Stimulated activated CD8-positive, alpha-beta memory T cell treated with anti-CD3 and anti-CD28 coated beads, Interleukin-2, amount 100 ng/mL, for 48 hours (primary cell): ENCODE results near the gene LGALS9.

Experiments
- DNase-seq, 2 donors: peaks; one replicate each; pipeline ENCODE4 v3.0.0-alpha.2; 2020; ENCODE audit warnings: low read depth in 2 of 2

Gene LGALS9

DNA sequence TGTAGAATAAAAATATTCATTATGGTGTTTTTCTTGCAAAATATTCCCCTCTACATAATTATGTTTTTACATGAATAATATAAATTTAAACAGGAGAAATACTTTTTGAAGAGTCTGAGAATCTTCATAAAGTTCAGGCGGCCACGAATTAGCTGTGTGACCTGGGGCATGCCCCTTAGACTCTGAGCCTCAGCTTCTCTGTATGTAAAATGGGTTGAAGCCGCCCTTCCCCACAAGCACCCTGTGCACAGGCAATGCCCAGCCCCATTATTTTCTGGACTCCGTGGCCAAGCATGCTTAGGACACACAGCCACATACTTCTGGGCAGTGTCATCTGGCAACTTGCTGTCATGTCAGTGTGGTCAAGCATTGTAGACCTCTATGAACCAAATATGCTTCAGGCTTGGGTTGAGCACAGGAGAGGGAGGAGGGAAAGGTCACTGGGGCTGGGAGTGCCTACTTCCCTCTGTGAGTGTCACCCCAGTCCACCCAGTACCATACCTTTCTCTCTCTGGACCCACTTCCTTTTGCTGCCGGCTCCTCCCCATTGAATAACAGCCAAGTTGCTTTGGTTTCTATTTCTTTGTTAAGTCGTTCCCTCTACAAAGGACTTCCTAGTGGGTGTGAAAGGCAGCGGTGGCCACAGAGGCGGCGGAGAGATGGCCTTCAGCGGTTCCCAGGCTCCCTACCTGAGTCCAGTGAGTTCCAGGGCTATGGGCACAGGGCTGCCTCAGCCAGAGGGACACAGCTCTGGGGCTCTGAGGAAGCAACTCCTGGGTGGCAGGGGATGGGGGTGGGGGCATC is at the start of gene LGALS9:
Gene LGALS9, plus strand, starts transcription at position 582 of the 804 bp plus-strand sequence. Its CDS starts 78 bp downstream, at position 660.
- DNase-seq, result no peak

DNA sequence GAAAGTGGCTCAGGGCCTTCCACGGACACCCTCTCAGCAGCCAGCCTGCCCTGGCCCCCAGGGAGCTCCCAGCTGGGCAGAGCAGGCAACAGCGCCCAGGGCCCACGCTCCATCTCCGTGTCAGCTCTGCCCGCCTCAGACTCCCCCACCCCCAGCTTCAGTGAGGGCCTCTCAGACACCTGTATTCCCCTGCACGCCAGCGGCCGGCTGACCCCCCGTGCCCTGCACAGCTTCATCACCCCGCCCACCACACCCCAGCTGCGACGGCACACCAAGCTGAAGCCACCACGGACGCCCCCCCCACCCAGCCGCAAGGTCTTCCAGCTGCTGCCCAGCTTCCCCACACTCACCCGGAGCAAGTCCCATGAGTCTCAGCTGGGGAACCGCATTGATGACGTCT is 48.3 kb upstream of the LGALS9 start:
- no peak for DNase-seq

DNA sequence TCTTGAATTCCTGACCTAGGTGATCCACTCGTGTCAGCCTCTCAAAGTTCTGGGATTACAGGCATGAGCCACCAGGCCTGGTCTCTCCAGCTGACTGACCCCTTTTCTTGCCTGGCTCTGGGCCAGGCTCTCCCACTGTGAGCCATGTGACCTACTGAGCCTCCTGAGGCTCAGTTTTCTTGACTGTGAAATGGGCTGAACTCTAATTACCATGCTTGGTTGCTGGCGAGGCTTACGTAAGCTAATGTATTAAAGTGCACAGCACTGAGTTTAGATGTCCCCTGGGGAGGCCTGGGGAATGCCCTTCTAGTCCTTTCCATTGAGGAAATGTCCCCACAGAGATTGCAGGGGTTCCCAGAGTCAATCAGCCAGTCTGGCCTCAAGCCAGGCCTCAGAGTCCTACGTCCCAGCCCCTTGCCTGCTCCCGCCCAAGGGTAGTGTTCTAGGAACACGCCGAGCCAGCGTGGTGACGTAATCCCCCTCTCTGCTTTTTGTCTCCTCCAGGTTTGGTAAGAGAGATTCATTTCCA is 45.8 kb upstream of the LGALS9 start:
- no peak for DNase-seq

- DNase-seq, result no peak
Observed at GRCh38 chr17:27585792-27586191, 45.2 kb upstream of the LGALS9 start.

- no peak for DNase-seq
Observed at GRCh38 chr17:27586203-27586721, 44.7 kb upstream of the LGALS9 start.

- DNase-seq, result no peak
Observed at GRCh38 chr17:27588354-27588753, 42.6 kb upstream of the LGALS9 start.

DNA sequence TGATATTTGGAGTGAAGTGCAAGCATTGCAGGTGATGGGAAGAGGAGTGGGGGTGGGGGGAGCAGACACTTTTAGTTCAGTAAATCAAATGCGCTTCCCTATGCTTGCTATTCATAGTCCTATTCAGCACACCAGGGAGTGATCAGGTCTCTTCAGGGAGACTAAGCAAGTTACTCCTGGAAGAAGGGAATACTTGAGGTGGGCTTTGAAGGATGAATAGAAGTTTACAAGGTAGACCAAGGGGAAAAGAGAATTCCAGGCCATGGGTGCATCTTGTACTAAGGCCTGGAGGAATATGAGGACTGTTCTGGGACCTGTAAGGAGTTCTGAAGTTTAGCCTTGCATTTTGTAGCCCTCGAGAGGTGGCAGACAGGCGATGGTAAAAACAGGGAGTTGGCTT is 40.1 kb upstream of the LGALS9 start:
- DNase-seq, result no peak

GRCh38 chr17:27591986-27592385 is 39.0 kb upstream of the LGALS9 start:
- no peak for DNase-seq

DNA sequence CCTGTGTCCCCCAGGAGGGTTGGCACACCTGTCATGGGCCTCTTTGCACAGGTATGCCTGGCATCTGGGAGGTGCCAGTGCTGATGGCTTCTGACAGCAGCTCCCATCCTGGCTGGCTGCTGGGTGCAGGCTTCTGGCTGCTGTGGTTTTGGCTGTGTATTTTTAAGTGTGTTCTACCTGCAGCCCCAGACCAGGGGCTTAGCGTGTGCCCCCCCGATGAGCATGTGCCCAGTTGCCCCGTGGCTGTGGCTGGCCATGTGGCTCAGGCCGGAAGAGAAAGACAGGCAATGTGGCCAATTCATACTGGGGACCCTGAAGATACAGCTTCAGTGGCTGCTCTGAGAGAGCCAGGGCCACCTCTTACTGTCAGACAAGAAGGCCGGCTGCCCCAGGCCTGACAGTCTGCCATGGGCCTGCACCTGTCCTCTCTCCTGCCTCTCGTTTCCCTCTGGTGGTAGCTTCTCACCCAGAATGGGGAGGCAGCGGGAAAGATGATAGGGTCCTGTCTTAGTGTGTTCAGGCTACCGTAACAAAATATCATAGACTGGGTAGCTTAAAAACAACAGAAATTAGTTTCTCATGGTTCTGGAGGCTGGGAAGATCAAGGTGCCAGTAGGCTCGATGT is 37.6 kb upstream of the LGALS9 start:
- DNase-seq, result no peak

- DNase-seq, result no peak
Observed at GRCh38 chr17:27593857-27594255, 37.1 kb upstream of the LGALS9 start.

DNA sequence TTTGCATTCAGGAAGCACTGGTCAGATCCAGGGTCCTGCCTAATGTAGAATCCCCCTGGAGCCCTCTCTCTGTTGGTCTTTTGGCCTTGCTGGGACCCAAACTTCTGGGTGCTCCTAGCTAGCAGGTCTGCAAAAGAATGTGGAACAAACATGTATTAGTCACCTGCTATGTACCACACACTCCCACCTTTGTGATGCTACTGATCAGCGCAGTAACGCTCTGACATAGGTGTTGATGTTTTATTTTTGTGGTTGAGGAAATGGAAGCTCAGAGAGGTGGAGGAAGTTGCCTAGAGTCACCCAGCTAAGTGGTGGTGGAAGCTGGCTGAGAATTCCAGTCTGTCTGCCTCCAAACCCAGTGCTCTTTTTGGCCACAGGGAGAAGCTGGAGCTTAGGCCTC is 35.8 kb upstream of the LGALS9 start:
- no peak for DNase-seq

DNA sequence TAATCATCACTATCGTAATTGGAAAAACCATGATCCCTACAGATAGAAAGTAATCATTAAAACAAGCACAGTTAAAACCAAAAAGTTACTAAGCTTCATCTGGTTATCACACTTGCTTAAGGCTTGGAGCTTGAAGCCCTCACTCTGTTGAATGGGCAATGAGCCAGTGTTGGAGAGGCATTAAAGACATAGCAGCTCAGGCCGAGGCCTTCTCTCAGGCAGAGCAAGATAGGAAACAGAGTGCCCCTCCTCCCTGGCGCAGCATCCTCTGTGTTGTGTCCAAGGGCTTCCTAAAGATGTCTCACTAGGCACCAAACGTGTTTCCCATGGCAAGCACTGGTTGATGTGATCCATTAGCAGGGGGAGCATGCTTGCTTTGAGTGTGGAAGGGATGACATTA is 34.9 kb upstream of the LGALS9 start:
- DNase-seq, result no peak

DNA sequence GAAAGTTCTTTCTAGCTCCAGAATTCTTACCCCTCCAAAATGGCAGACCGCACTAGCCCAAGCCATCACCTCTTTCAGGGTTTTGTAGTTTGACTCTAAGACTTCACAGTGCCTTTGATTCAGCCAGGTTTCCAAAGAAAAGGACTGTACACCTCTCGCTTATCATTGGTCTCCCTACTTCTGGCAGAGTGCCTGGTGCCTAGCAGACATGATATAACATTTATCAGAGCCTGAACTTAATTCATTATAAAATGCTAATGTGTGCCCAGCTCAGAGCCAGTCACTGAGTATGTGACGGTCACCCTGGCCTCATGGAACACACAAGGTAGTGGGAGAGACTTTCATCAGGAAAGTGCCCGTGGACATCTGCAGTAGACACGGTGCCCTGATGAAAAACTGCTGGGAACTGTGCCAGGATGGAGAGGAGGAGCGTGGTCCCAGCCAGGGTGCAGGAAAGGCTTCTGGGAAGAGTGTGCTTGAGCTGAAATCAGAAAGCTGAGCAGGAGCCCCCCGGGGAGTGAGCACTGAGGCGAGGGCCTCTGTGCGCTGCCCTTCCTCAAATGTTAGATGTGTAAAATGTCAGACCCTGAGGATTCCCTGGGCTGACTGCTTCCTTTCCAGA is 34.3 kb upstream of the LGALS9 start:
- DNase-seq, result no peak

DNA sequence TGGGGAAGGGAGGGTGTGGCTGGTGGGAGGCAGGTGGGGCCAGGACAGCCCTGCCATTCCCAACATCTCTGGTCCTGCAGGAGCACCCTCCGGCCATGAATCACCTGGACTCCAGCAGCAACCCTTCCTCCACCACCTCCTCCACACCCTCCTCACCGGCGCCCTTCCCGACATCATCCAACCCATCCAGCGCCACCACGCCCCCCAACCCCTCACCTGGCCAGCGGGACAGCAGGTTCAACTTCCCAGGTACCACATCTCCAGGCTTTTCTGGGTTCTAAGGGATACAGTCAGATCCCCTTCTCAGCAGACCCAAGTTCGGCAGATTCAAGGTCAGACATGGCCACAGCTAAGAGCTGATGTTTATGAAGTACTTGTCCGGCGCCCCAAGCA is 33.8 kb upstream of the LGALS9 start:
- no peak for DNase-seq

- DNase-seq, result no peak
Observed at GRCh38 chr17:27597783-27598320, 33.1 kb upstream of the LGALS9 start.

- no peak for DNase-seq
Observed at GRCh38 chr17:27598337-27599050, 32.5 kb upstream of the LGALS9 start.

DNA sequence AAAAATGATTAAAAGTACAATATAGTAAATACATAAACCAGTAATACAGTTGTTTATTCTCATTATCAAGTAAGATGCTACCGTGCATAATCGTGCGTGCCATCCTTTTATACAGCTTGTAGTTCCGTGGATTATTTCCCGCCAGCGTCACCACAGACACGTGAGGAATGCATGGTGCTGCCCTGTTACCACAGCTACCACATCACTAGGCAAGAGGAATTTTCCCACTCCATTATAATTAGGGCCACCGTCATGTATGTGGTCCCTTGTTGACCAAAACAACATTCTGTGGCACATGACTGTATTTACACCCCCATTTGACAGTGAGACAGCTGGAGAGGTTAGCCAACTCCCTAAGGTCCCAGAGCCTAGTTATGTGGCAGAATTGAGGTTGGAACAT is 30.5 kb upstream of the LGALS9 start:
- DNase-seq, result no peak

DNA sequence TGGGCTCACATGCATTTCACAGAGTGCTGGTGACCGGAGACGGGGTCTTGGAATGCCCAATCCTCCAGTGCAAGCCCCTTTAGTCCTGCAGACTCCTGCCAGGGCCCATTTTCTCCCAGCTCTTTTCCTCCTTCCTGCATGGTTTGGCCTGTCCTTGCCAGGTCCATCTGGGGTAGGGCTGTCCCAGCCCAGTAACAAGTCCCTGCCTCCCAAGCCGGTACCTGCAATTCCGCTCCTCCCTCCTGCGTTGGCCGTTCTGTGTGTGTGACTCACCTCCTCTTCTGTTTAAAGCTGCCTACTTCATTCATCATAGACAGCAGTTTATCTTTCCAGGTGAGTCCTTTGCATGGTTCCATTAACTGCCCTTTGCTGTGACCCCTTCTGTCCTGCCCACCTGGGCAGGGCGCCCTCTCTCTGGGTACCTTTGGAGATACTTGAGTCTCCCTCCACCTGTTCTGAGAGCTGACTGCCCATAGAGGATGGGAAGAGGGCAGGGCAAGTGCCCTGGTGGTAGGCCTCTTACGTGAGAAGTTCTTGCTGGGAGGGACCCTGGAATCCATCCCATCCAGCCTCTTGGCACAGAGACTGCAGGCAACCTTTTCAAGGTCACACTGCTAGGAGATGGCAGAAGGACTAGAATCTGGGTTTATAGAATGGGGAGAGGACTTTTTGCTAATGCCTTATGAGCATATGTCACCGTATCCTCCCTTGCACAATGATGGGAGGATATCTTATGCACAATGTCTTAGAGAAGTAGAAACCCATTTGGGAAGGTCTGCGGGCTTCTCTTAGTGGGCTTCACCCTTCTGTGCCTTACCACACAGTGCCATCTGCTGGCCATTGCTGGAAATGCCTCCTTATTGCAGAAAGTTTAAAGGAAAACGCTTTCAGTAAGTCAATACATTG is 29.7 kb upstream of the LGALS9 start:
- DNase-seq, result peak; percentile 64 to 79

GRCh38 chr17:27601975-27602302 is 29.0 kb upstream of the LGALS9 start:
- no peak for DNase-seq

- peak; percentile 54 to 63 for DNase-seq
Observed at GRCh38 chr17:27602721-27603420, 28.1 kb upstream of the LGALS9 start.
